ENCODE measurements around the gene ORMDL1. TPM values are rescaled to one million over a fixed set of nuclear protein-coding genes. Genes with fewer than 3 reads are reported as not detected.

Gene ORMDL1
- total RNA-seq (10 to 100 TPM; 24.0 to 44.4 TPM), polyA plus RNA-seq (10 to 100 TPM; 22.1 to 64.9 TPM)

DNA sequence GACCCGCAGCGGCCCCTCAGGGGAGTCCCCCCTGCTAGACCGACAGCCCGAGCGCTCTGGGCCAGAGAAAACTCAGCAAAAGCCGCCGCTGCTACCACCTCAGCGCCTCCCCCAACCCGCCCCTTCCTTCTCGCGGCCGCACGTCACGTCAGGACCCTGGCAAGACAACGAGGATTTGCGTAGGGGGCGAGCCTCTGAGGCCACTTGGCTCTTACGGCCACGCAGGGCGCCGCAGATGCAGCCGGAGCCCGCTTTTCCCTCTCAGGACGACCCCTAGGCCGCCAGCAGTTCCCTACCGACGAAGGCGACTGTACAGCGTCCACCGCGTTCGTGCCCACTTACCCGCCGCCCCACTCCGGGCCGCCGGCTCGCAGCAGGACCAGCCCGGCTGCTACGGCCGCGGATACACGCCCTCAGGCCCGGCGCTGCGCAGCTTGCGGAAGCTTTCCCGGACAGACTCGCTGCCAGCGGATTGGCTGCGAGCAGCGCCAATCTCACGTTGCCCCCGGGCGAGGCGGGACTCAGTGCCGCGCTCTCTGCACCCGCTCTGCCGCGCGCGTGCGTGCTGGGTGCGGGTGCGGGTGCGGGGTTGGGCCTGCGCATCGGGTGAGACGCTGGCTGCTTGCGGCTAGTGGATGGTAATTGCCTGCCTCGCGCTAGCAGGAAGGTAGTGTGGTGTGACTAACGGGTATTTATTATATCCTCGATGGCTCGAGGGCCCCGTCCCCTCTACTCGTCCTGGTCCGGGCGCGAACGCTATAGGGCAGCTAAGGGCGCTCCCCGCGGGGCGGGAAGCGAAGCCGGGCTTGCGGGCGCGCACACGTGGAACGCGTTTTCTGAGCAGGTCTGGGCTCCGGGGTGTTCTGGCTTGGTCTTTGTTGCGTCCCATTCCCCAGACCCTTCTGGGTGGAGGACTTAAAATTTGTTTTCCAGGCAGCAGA, at the start of gene ORMDL1, which contains the start of gene PMS1:
Gene ORMDL1, minus strand, starts transcription at position 413 of the 941 bp plus-strand sequence. CDS start 1,744 bp downstream, outside the sequence.
Gene PMS1, plus strand, starts transcription at position 524 of the 941 bp plus-strand sequence. CDS start 7,360 bp downstream, outside the sequence.
- WGBS = under 1% methylated on average over 96 of the region's 96 CpGs
- Histone ChIP-seq H3K27me3 (ENCODE audit: control insufficient read depth in 4 of 4, insufficient read depth in 4 of 4, low read length in 3 of 4) (no peaks in the 10 kb centered on the region), H3K9ac (ENCODE audit: low read depth in 1 of 2, low read length in 2 of 2) (peak within 1 kb of the TSS; percentile 86 to 97), H3K27ac (ENCODE audit: low read depth in 1 of 2, low read length in 2 of 2) (peak within 1 kb of the TSS; percentile 83 to 98), H3K4me3 (ENCODE audit: low read depth in 1 of 3, low read length in 3 of 3) (peak within 1 kb of the TSS; percentile 87 to 97 (median 88)), H3K36me3 (ENCODE audit: control insufficient read depth in 4 of 4, insufficient read depth in 3 of 4, low read depth in 1 of 4, low read length in 3 of 4) (peaks cover 0 to 9% (median 3%) of the 10 kb centered on the region in 4 donors), H3K9me3 (ENCODE audit: control insufficient read depth in 4 of 4, low read length in 3 of 4) (no peaks in the 10 kb centered on the region), H3K4me1 (ENCODE audit: control insufficient read depth in 4 of 4, insufficient read depth in 4 of 4, low read length in 3 of 4) (peaks cover 3 to 23% (median 9%) of the 10 kb centered on the region in 4 donors)
- TF ChIP-seq FOXA2 (IDR thresholded peaks at IDR 0.05) (no peak), EGR1 (IDR thresholded peaks at IDR 0.05; ENCODE audit: low read depth in 2 of 2) (peak; percentile 41 to 88), HNF4A (conservative IDR thresholded peaks at IDR 0.05) (no peak), YY1 (IDR thresholded peaks at IDR 0.05) (peak; percentile 71), JUND (IDR thresholded peaks at IDR 0.05) (no peak), HNF4G (IDR thresholded peaks at IDR 0.05) (no peak), TAF1 (conservative IDR thresholded peaks at IDR 0.05) (no peak), RXRA (IDR thresholded peaks at IDR 0.05) (peak in 1 of 2 donors; percentile 25), GABPA (IDR thresholded peaks at IDR 0.05 in 1 of 2, conservative IDR thresholded peaks at IDR 0.05 in 1 of 2) (peak in 1 of 2 donors; percentile 81), FOXA1 (IDR thresholded peaks at IDR 0.05) (peak; percentile 46), SP1 (IDR thresholded peaks at IDR 0.05) (peak; percentile 80), NR2F2 (IDR thresholded peaks at IDR 0.05) (no peak), RAD21 (IDR thresholded peaks at IDR 0.05) (no peak), MAX (IDR thresholded peaks at IDR 0.05) (peak; percentile 21)
- TF ChIP-seq, protein P1, sequence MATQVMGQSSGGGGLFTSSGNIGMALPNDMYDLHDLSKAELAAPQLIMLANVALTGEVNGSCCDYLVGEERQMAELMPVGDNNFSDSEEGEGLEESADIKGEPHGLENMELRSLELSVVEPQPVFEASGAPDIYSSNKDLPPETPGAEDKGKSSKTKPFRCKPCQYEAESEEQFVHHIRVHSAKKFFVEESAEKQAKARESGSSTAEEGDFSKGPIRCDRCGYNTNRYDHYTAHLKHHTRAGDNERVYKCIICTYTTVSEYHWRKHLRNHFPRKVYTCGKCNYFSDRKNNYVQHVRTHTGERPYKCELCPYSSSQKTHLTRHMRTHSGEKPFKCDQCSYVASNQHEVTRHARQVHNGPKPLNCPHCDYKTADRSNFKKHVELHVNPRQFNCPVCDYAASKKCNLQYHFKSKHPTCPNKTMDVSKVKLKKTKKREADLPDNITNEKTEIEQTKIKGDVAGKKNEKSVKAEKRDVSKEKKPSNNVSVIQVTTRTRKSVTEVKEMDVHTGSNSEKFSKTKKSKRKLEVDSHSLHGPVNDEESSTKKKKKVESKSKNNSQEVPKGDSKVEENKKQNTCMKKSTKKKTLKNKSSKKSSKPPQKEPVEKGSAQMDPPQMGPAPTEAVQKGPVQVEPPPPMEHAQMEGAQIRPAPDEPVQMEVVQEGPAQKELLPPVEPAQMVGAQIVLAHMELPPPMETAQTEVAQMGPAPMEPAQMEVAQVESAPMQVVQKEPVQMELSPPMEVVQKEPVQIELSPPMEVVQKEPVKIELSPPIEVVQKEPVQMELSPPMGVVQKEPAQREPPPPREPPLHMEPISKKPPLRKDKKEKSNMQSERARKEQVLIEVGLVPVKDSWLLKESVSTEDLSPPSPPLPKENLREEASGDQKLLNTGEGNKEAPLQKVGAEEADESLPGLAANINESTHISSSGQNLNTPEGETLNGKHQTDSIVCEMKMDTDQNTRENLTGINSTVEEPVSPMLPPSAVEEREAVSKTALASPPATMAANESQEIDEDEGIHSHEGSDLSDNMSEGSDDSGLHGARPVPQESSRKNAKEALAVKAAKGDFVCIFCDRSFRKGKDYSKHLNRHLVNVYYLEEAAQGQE (IDR thresholded peaks at IDR 0.05) = peak; percentile 75
- TF ChIP-seq, protein P2, sequence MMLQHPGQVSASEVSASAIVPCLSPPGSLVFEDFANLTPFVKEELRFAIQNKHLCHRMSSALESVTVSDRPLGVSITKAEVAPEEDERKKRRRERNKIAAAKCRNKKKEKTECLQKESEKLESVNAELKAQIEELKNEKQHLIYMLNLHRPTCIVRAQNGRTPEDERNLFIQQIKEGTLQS (IDR thresholded peaks at IDR 0.05) = no peak
- TF ChIP-seq, protein P3, sequence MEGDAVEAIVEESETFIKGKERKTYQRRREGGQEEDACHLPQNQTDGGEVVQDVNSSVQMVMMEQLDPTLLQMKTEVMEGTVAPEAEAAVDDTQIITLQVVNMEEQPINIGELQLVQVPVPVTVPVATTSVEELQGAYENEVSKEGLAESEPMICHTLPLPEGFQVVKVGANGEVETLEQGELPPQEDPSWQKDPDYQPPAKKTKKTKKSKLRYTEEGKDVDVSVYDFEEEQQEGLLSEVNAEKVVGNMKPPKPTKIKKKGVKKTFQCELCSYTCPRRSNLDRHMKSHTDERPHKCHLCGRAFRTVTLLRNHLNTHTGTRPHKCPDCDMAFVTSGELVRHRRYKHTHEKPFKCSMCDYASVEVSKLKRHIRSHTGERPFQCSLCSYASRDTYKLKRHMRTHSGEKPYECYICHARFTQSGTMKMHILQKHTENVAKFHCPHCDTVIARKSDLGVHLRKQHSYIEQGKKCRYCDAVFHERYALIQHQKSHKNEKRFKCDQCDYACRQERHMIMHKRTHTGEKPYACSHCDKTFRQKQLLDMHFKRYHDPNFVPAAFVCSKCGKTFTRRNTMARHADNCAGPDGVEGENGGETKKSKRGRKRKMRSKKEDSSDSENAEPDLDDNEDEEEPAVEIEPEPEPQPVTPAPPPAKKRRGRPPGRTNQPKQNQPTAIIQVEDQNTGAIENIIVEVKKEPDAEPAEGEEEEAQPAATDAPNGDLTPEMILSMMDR (IDR thresholded peaks at IDR 0.05; ENCODE audit: low read depth, low read length, missing input control) = no peak
- TF ChIP-seq, protein P4, sequence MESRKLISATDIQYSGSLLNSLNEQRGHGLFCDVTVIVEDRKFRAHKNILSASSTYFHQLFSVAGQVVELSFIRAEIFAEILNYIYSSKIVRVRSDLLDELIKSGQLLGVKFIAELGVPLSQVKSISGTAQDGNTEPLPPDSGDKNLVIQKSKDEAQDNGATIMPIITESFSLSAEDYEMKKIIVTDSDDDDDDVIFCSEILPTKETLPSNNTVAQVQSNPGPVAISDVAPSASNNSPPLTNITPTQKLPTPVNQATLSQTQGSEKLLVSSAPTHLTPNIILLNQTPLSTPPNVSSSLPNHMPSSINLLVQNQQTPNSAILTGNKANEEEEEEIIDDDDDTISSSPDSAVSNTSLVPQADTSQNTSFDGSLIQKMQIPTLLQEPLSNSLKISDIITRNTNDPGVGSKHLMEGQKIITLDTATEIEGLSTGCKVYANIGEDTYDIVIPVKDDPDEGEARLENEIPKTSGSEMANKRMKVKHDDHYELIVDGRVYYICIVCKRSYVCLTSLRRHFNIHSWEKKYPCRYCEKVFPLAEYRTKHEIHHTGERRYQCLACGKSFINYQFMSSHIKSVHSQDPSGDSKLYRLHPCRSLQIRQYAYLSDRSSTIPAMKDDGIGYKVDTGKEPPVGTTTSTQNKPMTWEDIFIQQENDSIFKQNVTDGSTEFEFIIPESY (IDR thresholded peaks at IDR 0.05) = no peak
- peak; percentile 95 for DNase-seq (ENCODE audit: low spot score)
